Calu3 (cell line): ENCODE measurements around the gene PAX5. TPM values are rescaled to one million over a fixed set of nuclear protein-coding genes. Genes with fewer than 3 reads are reported as not detected.

Experiments used
- BruUV-seq: library from RNA; stranded (reverse); fragments of 400-500 nt; replicated peaks from 2 replicates; lab custom pipeline; 2021; lab: Mats Ljungman, UMichigan
- CTCF ChIA-PET: fragments of 300-600 bp; sonication (Branson Sonifier 250); formaldehyde crosslinking; loops from one replicate; lab custom pipeline; 2022; ENCODE audit warnings: antibody characterized with exemption; lab: Charles Lee
- DNase-seq: peaks from one replicate; pipeline ENCODE4 v3.0.0; 2022
- H3K27ac Mint-ChIP-seq: one replicate; pipeline ENCODE4 v1.8.0; 2022; ENCODE audit warnings: mixed read lengths; ENCODE audit not compliant: unreplicated experiment
- H3K27me3 Mint-ChIP-seq: one replicate; pipeline ENCODE4 v1.8.0; 2022; ENCODE audit warnings: mixed read lengths; ENCODE audit not compliant: unreplicated experiment
- H3K36me3 Mint-ChIP-seq: one replicate; pipeline ENCODE4 v1.8.0; 2022; ENCODE audit warnings: mild to moderate bottlenecking, moderate library complexity, mixed read lengths; ENCODE audit not compliant: insufficient read depth, unreplicated experiment
- H3K4me1 Mint-ChIP-seq: one replicate; pipeline ENCODE4 v1.8.0; 2022; ENCODE audit warnings: mild to moderate bottlenecking, low read depth, mixed read lengths; ENCODE audit not compliant: unreplicated experiment
- H3K4me3 Mint-ChIP-seq: one replicate; pipeline ENCODE4 v1.8.0; 2022; ENCODE audit warnings: mild to moderate bottlenecking, low read depth, moderate library complexity, mixed read lengths; ENCODE audit not compliant: unreplicated experiment
- H3K9me3 Mint-ChIP-seq: one replicate; pipeline ENCODE4 v1.8.0; 2022; ENCODE audit warnings: low read depth, mixed read lengths; ENCODE audit not compliant: unreplicated experiment
- CTCF ChIP-seq: fragments of 200-600 bp; IDR thresholded peaks from one replicate; pipeline ENCODE4 v1.8.0; 2022; ENCODE audit warnings: antibody characterized with exemption; ENCODE audit not compliant: unreplicated experiment
- intact Hi-C: fragments of 100-400 bp; cut with micrococcal nuclease; formaldehyde crosslinking; loops from one replicate; pipeline ENCODE4 v1.10.0; 2022; ENCODE audit not compliant: unreplicated experiment
- total RNA-seq: library from RNA; stranded (reverse); gene quantifications from 2 replicates; pipeline ENCODE4 v1.2.3, GENCODE V29; 2022

PAX5 gene
- total RNA-seq, 1 experiment from 2014 or later, result not detected

- no peaks in the 10 kb centered on the region for H3K9me3 Mint-ChIP-seq
- CTCF ChIA-PET, result no interaction called here
- H3K36me3 Mint-ChIP-seq, result no peaks in the 10 kb centered on the region
- peaks cover 7% of the 10 kb centered on the region for H3K27me3 Mint-ChIP-seq
- H3K27ac Mint-ChIP-seq, result no peak overlapping the region
- H3K4me3 Mint-ChIP-seq, result no peak overlapping the region
- intact Hi-C loops, result no loop called here
- no peaks in the 10 kb centered on the region for H3K4me1 Mint-ChIP-seq
- no peak for TF ChIP-seq CTCF
- no peak for DNase-seq
- no TSS peak for BruUV-seq
These were observed 190.1 kb downstream of the PAX5 start for GRCh38 chr9:36843964-36844363.

GRCh38 chr9:36842560-36843530 lies 191.2 kb downstream of the PAX5 start:
- Mint-ChIP-seq H3K27me3 (no peaks in the 10 kb centered on the region), H3K27ac (no peak overlapping the region), H3K36me3 (no peaks in the 10 kb centered on the region), H3K4me1 (no peaks in the 10 kb centered on the region), H3K9me3 (no peaks in the 10 kb centered on the region), H3K4me3 (no peak overlapping the region)
- TF ChIP-seq CTCF, result no peak
- no TSS peak for BruUV-seq
- DNase-seq, result no peak
- CTCF ChIA-PET, result no interaction called here
- intact Hi-C loops, result no loop called here

- CTCF ChIA-PET, result no interaction called here
- DNase-seq, result no peak
These were observed 193.1 kb downstream of the PAX5 start for GRCh38 chr9:36840898-36841536.

More at GRCh38 chr9:36840898-36841536, 193.1 kb downstream of the PAX5 start:
- H3K27me3 Mint-ChIP-seq, result no peaks in the 10 kb centered on the region
- no peak overlapping the region for H3K27ac Mint-ChIP-seq
- H3K4me3 Mint-ChIP-seq, result no peak overlapping the region
- no peaks in the 10 kb centered on the region for H3K4me1 Mint-ChIP-seq
- intact Hi-C loops, result no loop called here
- TF ChIP-seq CTCF, result no peak
- H3K9me3 Mint-ChIP-seq, result no peaks in the 10 kb centered on the region
- BruUV-seq, result no TSS peak
- H3K36me3 Mint-ChIP-seq, result no peaks in the 10 kb centered on the region
